OCI-LY3 (cell line): Measurements from ENCODE around the gene FRYL.

ENCODE experiments used
- H2AFZ ChIP-seq: fragments of 200-600, 300-600 bp; shearing (Covaris generic); 2 replicates; pipeline ENCODE4 v1.6.0; 2014; ENCODE audit warnings: antibody characterized with exemption, low read depth, low read length
- H3K27ac ChIP-seq: fragments of 200-600, 300-600 bp; sonication (generic); 2 replicates; pipeline ENCODE4 v1.5.1; 2014; ENCODE audit warnings: mild to moderate bottlenecking, low read length, moderate library complexity, mixed read lengths
- H3K27me3 ChIP-seq: fragments of 200-600, 300-600 bp; sonication (generic); 2 replicates; pipeline ENCODE4 v1.6.1; 2014; ENCODE audit warnings: low read depth, low read length, mixed read lengths
- H3K36me3 ChIP-seq: fragments of 200-600, 300-600 bp; sonication (generic); replicated peaks from 2 replicates; pipeline ENCODE3; 2014; ENCODE audit warnings: low read depth, low read length, mixed read lengths
- H3K4me1 ChIP-seq: fragments of 300-600, 200-600 bp; sonication (generic); 2 replicates; pipeline ENCODE4 v1.6.1; 2014; ENCODE audit warnings: low read length, mixed read lengths
- H3K4me2 ChIP-seq: fragments of 200-600, 300-600 bp; sonication (generic); 2 replicates; pipeline ENCODE4 v1.6.1; 2014; ENCODE audit warnings: low read length, mixed read lengths
- H3K4me3 ChIP-seq: fragments of 300-600, 200-600 bp; sonication (generic); 2 replicates; pipeline ENCODE4 v1.5.1; 2014; ENCODE audit warnings: antibody characterized with exemption, mild to moderate bottlenecking, low read length, moderate library complexity
- H3K79me2 ChIP-seq: fragments of 300-600, 200-600 bp; shearing (Covaris generic); 2 replicates; pipeline ENCODE4 v1.6.1; 2014; ENCODE audit warnings: mild to moderate bottlenecking, low read length, mixed read lengths
- H3K9ac ChIP-seq: fragments of 300-600, 200-600 bp; shearing (Covaris generic); 2 replicates; pipeline ENCODE4 v1.6.0; 2014; ENCODE audit warnings: mild to moderate bottlenecking, low read length, moderate library complexity
- H3K9me3 ChIP-seq: fragments of 200-600, 300-600 bp; shearing (Covaris generic); 2 replicates; pipeline ENCODE4 v1.6.1; 2014; ENCODE audit warnings: low read length, mixed read lengths; ENCODE audit not compliant: insufficient read depth
- H4K20me1 ChIP-seq: fragments of 200-600, 300-600 bp; sonication (generic); 2 replicates; pipeline ENCODE4 v1.6.1; 2016; ENCODE audit warnings: low read length, mixed read lengths; ENCODE audit not compliant: insufficient read depth
- EZH2phosphoT487 ChIP-seq: fragments of 200-600 bp; shearing (Covaris generic); IDR thresholded peaks from 2 replicates; pipeline ENCODE4 v1.6.1; 2018; ENCODE audit warnings: antibody characterized with exemption, mixed run types, low read depth
- TF ChIP-seq, protein P1 (sequence below): fragments of 200-600, 300-600 bp; sonication (generic); IDR thresholded peaks from 2 replicates; pipeline ENCODE4 v1.5.1; 2014; ENCODE audit warnings: antibody characterized with exemption, low read length, low read depth

The FRYL gene

DNA sequence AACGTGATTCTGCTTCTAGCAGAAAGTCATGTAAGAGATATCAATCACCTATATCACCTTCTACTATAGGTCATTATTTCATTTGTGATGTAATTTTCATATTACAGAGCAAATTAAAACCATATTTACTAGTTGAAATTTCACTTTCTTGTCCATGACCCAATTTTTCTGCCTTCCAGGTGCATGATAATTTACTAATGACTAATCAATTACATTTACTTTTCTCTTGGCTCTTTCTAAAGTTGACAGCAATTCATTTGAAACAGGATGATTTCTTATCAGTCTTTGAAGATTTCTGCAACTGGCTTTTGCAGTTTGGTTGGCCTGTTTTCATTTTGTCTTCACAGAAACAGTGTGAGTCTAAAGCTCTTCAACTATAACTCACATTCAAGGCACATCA lies 208.6 kb downstream of the FRYL start:
- H3K9me3 ChIP-seq, result no peaks in the 10 kb centered on the region
- no peaks in the 10 kb centered on the region for H3K4me1 ChIP-seq
- H3K27me3 ChIP-seq, result no peaks in the 10 kb centered on the region
- no peak overlapping the region for H3K27ac ChIP-seq
- no peak overlapping the region for H3K4me3 ChIP-seq
- no peak overlapping the region for H3K9ac ChIP-seq
- H4K20me1 ChIP-seq, result no peaks in the 10 kb centered on the region
- H2AFZ ChIP-seq, result no peak overlapping the region
- H3K79me2 ChIP-seq, result no peaks in the 10 kb centered on the region
- peaks cover 20% of the 10 kb centered on the region for H3K36me3 ChIP-seq
- no peak overlapping the region for H3K4me2 ChIP-seq
- TF ChIP-seq EZH2phosphoT487, result no peak
- TF ChIP-seq, protein P1, sequence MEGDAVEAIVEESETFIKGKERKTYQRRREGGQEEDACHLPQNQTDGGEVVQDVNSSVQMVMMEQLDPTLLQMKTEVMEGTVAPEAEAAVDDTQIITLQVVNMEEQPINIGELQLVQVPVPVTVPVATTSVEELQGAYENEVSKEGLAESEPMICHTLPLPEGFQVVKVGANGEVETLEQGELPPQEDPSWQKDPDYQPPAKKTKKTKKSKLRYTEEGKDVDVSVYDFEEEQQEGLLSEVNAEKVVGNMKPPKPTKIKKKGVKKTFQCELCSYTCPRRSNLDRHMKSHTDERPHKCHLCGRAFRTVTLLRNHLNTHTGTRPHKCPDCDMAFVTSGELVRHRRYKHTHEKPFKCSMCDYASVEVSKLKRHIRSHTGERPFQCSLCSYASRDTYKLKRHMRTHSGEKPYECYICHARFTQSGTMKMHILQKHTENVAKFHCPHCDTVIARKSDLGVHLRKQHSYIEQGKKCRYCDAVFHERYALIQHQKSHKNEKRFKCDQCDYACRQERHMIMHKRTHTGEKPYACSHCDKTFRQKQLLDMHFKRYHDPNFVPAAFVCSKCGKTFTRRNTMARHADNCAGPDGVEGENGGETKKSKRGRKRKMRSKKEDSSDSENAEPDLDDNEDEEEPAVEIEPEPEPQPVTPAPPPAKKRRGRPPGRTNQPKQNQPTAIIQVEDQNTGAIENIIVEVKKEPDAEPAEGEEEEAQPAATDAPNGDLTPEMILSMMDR, result no peak

DNA sequence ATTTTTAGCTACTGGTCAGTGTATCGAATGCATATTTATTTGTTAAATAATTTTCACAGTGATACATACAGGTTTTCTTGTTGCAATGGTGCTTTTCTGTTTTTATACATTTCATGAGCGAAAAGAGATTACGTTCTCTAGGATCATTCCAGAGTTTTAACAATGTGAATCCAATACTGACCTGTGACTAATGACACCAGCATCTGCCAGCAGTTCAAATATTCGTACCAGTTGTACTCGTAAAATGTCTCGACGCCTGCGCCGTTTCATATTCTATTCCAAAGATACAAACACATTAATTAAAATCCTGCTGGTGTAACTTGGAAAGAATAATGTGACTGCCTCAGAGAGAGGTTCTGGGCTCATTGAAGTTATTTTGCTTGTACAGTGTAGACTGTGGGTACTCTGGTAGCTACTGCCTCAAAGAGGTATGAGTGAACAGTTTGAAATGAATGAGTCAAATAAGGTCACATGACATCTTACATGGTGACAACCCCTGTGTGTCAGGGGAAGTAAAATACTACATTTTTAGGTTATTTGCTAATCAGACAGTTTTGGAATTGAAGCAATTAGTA lies 209.3 kb downstream of the FRYL start:
- Histone ChIP-seq H2AFZ (no peak overlapping the region), H3K27ac (no peak overlapping the region), H3K4me1 (peaks cover 3% of the 10 kb centered on the region), H3K4me3 (no peak overlapping the region), H3K4me2 (no peak overlapping the region), H3K9me3 (no peaks in the 10 kb centered on the region), H4K20me1 (no peaks in the 10 kb centered on the region), H3K27me3 (no peaks in the 10 kb centered on the region), H3K36me3 (peaks cover 20% of the 10 kb centered on the region), H3K79me2 (no peaks in the 10 kb centered on the region), H3K9ac (no peak overlapping the region)
- no peak for TF ChIP-seq EZH2phosphoT487
- TF ChIP-seq, protein P1, result no peak

DNA sequence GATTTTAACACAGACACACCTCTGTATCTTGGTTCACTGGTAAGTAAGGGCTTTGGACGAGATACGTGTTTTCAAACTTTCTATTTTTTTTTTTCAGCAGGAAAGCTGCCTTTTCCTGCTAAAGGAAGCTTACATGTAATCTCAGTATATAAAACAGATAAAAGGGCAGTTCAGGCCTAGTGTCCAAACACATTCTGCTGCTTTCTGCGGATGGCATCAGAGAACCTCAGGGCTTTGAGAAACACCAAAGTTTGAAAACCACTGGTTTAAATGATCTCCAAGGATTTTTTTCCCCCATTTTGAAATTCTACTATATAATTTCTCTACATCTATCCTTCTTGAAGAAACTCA lies 214.1 kb downstream of the FRYL start:
- Histone ChIP-seq H3K79me2 (no peaks in the 10 kb centered on the region), H2AFZ (no peak overlapping the region), H3K36me3 (peaks cover 13% of the 10 kb centered on the region), H3K9ac (no peak overlapping the region), H3K27ac (no peak overlapping the region), H3K9me3 (no peaks in the 10 kb centered on the region), H4K20me1 (no peaks in the 10 kb centered on the region), H3K27me3 (no peaks in the 10 kb centered on the region), H3K4me1 (peaks cover 18% of the 10 kb centered on the region), H3K4me3 (no peak overlapping the region), H3K4me2 (peak overlapping the region; percentile 53)
- no peak for TF ChIP-seq EZH2phosphoT487
- TF ChIP-seq, protein P1, result no peak

DNA sequence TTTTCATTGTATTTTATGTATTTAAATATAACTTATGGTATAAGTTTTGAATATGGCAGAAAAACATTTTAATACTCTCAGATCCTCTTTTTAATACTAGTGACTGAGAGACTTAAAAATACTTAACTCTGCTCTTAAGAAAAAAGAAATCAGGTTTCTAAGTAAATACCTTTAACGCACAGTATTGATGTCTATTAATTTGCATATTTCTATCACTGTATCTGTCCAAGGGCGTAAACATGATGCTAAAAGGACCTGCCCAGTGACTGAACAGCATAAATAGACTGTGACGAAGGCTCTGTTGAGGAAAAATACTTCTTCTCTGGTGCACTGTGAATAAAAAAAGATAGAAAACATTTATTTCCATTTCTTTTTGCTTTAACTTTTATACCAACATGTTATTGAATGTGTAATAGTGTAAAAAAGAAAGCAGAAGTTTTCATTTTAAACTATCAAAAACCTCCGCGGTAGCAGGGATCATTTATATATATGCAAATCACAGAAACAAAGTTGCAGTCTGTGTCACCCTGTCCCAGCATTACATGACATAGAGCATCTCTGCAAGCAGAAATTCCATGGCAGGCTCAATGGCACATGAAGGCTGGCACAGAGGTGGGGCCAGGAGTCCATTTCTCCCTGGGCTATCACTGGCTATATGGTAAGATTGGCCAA lies 214.6 kb downstream of the FRYL start:
- peaks cover 8% of the 10 kb centered on the region for H3K36me3 ChIP-seq
- peaks cover 18% of the 10 kb centered on the region for H3K4me1 ChIP-seq
- no peak overlapping the region for H2AFZ ChIP-seq
- no peak overlapping the region for H3K27ac ChIP-seq
- no peaks in the 10 kb centered on the region for H3K9me3 ChIP-seq
- no peak for TF ChIP-seq EZH2phosphoT487
- TF ChIP-seq, protein P1, result no peak
- peak overlapping the region; percentile 53 for H3K4me2 ChIP-seq
- no peaks in the 10 kb centered on the region for H4K20me1 ChIP-seq
- H3K9ac ChIP-seq, result no peak overlapping the region
- H3K27me3 ChIP-seq, result no peaks in the 10 kb centered on the region
- H3K4me3 ChIP-seq, result peak overlapping the region; percentile 20
- H3K79me2 ChIP-seq, result no peaks in the 10 kb centered on the region
